ENCODE results near the gene HRH3.

The HRH3 gene

DNA sequence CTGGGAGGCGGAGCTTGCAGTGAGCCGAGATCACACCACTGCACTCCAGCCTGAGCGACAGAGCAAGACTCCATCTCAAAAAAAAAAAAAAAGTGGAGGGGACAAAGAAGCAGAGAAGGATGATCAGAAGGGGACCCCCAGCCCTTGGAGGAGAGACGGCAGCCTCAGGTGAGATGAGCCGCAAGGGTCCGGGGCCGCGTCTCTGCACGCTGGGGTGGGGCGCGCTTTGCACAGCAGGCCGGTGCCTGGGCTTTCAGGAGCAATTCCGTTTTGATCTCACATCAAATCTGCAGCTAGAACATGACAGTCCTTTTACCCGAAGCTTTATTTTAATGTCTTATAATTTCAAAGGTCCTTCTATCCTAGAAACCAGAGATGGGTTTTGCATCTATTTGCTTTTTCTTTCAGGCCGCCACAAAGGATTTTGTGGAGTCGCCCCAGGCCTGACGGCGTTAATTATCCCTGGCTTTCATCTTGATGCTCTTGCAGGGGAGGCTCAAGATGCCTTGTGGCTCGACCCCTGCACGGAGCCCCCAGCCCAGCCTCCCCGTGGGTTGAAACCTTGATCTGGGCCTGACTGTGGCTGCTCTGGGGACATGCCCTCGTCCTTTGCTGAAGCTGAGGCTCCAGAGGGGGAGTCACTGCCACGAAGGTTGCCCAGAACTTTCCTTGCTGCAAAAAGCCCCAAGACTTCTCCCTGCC, 17.3 kb downstream of the HRH3 start:
- TF ChIP-seq, protein P1, sequence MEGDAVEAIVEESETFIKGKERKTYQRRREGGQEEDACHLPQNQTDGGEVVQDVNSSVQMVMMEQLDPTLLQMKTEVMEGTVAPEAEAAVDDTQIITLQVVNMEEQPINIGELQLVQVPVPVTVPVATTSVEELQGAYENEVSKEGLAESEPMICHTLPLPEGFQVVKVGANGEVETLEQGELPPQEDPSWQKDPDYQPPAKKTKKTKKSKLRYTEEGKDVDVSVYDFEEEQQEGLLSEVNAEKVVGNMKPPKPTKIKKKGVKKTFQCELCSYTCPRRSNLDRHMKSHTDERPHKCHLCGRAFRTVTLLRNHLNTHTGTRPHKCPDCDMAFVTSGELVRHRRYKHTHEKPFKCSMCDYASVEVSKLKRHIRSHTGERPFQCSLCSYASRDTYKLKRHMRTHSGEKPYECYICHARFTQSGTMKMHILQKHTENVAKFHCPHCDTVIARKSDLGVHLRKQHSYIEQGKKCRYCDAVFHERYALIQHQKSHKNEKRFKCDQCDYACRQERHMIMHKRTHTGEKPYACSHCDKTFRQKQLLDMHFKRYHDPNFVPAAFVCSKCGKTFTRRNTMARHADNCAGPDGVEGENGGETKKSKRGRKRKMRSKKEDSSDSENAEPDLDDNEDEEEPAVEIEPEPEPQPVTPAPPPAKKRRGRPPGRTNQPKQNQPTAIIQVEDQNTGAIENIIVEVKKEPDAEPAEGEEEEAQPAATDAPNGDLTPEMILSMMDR (IDR thresholded peaks at IDR 0.05; ENCODE audit: extremely low read depth, insufficient read depth, missing control alignments) = no peak
- in situ Hi-C loops (cut with MboI; ENCODE audit: low pct_unique_long_range_greater_than_20kb, low sequenced_read_pairs, unreplicated experiment) = no loop called here

DNA sequence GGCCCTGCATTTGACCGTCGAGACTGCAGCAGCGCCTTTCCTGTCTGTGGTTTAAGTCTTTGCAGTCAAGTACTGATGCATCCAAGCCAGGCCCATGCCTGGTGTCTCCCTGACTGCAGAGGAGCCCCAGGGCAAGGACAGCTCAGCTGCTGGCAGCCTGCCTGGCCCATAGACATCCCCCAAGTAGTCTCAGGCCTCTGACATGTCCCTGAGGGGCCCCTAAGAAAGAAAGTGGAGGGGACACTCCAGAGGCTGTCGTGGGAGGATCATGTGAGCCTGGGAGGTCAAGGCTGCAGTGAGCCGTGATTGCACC, 18.0 kb downstream of the HRH3 start:
- no peak for DNase-seq (ENCODE audit: low spot score)
- TF ChIP-seq, protein P1 (IDR thresholded peaks at IDR 0.05; ENCODE audit: extremely low read depth, insufficient read depth, missing control alignments) = no peak
- in situ Hi-C loops (cut with MboI; ENCODE audit: low pct_unique_long_range_greater_than_20kb, low sequenced_read_pairs, unreplicated experiment) = no loop called here

More for the DNA sequence above, 17.3 kb downstream of the HRH3 start:
- DNase-seq (ENCODE audit: low spot score) = no peak

GRCh38 chr20:62201173-62202082, 18.6 kb downstream of the HRH3 start:
- in situ Hi-C loops (cut with MboI; ENCODE audit: low pct_unique_long_range_greater_than_20kb, low sequenced_read_pairs, unreplicated experiment) = no loop called here
- peak; percentile 68 for DNase-seq (ENCODE audit: low spot score)
- TF ChIP-seq, protein P1 (IDR thresholded peaks at IDR 0.05; ENCODE audit: extremely low read depth, insufficient read depth, missing control alignments) = no peak

DNA sequence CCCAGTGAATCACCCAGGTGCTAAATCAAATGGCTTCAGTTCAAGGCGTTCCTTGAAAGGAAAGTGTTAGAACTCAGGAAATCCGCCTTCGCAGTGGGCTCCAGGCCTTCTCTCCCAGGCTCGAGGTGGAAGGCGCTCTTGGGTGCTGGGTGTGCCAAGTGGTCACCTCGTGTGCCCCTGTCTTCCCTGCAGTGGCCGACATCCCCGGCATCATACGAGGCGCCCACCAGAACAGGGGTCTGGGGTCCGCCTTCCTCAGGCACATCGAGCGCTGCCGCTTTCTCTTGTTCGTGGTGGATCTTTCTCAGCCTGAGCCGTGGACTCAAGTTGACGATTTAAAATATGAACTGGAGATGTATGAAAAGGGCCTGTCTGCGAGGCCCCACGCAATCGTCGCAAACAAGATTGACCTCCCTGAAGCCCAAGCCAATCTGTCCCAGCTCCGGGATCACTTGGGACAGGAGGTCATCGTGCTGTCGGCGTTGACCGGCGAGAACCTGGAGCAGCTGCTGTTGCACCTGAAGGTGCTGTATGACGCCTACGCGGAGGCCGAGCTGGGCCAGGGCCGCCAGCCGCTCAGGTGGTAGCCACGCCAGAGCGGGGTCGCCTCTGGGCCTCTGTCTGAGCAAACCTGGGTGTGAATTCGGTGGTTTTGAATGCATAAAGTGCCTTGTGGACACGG, 19.4 kb downstream of the HRH3 start:
- in situ Hi-C loops (cut with MboI; ENCODE audit: low pct_unique_long_range_greater_than_20kb, low sequenced_read_pairs, unreplicated experiment) = no loop called here
- TF ChIP-seq, protein P1 (IDR thresholded peaks at IDR 0.05; ENCODE audit: extremely low read depth, insufficient read depth, missing control alignments) = no peak
- no peak for DNase-seq (ENCODE audit: low spot score)

- TF ChIP-seq, protein P1 (IDR thresholded peaks at IDR 0.05; ENCODE audit: extremely low read depth, insufficient read depth, missing control alignments) = no peak
- DNase-seq (ENCODE audit: low spot score) = no peak
- in situ Hi-C loops (cut with MboI; ENCODE audit: low pct_unique_long_range_greater_than_20kb, low sequenced_read_pairs, unreplicated experiment) = no loop called here
These were observed 21.1 kb downstream of the HRH3 start for GRCh38 chr20:62198931-62199330.

DNA sequence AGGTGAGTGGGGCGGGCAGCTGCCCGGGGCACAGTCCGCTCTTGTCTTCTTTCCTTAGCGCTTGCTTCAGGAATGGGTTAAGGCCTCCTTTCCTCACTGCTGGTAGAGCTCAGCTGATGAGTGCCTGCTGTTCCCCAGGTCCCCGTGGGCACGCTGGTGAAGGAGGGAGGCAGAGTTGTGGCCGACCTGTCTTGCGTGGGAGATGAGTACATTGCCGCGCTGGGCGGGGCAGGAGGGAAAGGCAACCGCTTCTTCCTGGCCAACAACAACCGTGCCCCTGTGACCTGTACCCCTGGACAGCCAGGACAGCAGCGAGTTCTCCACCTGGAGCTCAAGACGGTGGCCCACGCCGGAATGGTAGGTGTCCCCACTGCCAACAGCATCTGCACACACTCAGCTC, 21.6 kb downstream of the HRH3 start:
- DNase-seq (ENCODE audit: low spot score) = no peak
- in situ Hi-C loops (cut with MboI; ENCODE audit: low pct_unique_long_range_greater_than_20kb, low sequenced_read_pairs, unreplicated experiment) = no loop called here

More for the DNA sequence above, 21.6 kb downstream of the HRH3 start:
- TF ChIP-seq, protein P1 (IDR thresholded peaks at IDR 0.05; ENCODE audit: extremely low read depth, insufficient read depth, missing control alignments) = no peak
